C4-2B (cell line): Measurements from ENCODE around the gene TMEM50A.
"Not testable (repeated sequence)": the region's sequence is repeated elsewhere in the genome, so short reads cannot be mapped to it uniquely, and the experiment has no call there.

Experiments
- CTCF ChIP-seq: fragments of 450-650 bp; conservative IDR thresholded peaks from 2 replicates; pipeline ENCODE4 v1.5.1; 2017; ENCODE audit warnings: mild to moderate bottlenecking
- ZFX ChIP-seq: fragments of 450-650 bp; IDR thresholded peaks from 2 replicates; pipeline ENCODE4 v1.6.1; 2017

- not testable (repeated sequence) for TF ChIP-seq ZFX, CTCF
Observed at GRCh38 chr1:25328791-25329185, 9.3 kb upstream of the TMEM50A start.
